Measurements from ENCODE around the gene PABPC1L2A.

GRCh38 chrX:73069365-73070035 lies 9.8 kb downstream of the PABPC1L2A start:
- TF ChIP-seq EZH2 (IDR thresholded peaks at IDR 0.05) (no peak), POLR2AphosphoS5 (IDR thresholded peaks at IDR 0.05; ENCODE audit: borderline replicate concordance, low read depth, low read length) (no peak)

Measured in SK-N-MC (cell line).